ENCODE measurements around the gene ARSB.
"Not testable (repeated sequence)": the region's sequence is repeated elsewhere in the genome, so short reads cannot be mapped to it uniquely, and the experiment has no call there.

Gene ARSB

DNA sequence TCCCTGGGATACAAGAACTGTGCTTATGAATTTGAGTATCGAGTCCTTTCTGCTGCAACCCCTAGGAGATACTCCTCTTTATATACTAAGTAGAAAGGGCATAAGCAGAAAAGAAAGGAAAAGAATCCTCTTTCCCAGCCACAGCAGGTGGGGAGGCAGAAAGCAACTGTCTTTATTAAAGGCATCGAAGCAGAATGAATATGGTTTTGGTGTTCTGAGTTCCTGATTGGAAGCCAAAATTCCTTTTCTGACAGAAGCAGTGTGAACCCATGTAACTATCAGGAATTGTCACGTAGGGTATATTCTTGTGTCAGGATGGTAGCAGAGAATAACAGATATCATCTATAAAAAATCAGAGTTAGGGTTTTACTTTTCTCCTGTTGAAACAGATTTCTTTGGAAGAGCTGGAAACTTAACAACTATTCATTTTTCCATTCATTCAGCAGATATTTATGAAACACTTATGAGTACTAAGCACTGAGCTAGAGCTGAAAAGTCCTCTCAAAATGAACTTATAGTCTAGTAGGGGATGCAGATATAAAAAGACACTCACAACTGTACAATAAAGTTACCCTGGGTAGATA lies 240.1 kb downstream of the ARSB start:
- DNase-seq = no peak

GRCh38 chr5:78741019-78741418 lies 244.1 kb downstream of the ARSB start:
- no peak for DNase-seq

DNA sequence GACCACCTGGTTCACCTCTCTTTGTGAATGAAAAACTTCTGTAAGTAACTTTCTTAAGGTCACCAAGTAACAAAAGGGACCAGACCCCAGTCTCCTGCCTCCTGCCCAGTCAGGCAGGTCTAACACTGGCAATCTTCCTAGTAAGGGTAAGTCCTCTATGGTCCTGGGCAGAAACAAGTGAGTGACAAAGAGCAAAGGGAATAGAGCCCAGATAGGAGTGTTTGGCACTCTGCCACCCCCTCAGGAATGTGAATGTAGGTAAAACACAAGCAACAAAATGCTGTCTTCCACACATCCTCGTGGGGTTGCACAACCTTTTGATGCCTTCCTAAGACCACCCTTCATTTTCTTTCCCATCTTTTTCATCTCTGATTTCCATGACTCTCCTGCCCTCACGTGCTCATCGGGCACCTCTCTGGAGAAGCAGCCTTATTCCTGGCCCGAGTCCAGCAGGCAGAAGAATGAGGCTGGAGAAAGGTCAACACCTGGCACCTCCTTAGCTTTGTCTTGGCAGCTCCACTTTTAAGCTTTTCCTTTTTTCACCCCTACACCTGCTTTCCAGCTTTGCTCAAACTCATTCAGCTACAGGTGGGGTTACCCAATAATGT lies 246.3 kb downstream of the ARSB start:
- peak; percentile 27 for DNase-seq

DNA sequence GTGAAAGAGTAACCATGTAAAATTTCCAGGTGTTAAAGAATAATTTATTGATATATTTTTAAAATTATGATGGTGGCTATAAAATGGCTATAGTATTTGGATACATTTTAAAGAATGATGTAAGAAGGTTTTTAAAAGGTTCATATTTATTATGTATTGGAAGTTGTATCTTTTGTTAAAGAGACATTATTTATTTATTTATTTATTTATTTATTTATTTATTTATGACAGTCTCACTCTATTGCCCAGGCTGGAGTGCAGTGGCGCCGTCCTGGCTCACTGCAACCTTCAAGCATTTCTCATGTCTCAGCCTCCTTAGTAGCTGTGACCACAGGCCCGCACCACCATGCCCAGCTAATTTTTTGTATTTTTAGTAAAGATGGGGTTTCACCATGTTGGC lies 247.0 kb downstream of the ARSB start:
- no peak for DNase-seq

GRCh38 chr5:78735834-78736463 lies 249.2 kb downstream of the ARSB start:
- no peak for DNase-seq

- DNase-seq = no peak
Observed at GRCh38 chr5:78734950-78735349, 250.2 kb downstream of the ARSB start.

GRCh38 chr5:78734094-78734845 lies 250.8 kb downstream of the ARSB start:
- no peak for DNase-seq

DNA sequence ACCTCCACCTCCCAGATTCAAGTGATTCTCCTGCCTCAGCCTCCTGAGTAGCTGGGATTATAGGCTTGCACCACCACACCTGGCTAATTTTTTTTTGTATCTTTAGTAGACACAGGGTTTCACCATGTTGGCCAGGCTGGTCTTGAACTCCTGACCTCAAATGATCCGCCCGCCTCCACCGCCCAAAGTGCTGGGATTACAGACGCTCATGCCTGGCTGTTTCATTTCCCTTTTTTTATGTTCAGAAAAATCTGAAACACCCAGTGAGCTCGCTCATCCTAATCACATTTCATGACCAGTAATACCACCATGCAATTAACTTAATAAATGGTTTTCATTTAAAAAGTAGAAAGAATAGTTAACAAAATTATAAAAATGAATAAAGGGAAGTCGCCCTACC lies 252.4 kb downstream of the ARSB start:
- not testable (repeated sequence) for DNase-seq

DNA sequence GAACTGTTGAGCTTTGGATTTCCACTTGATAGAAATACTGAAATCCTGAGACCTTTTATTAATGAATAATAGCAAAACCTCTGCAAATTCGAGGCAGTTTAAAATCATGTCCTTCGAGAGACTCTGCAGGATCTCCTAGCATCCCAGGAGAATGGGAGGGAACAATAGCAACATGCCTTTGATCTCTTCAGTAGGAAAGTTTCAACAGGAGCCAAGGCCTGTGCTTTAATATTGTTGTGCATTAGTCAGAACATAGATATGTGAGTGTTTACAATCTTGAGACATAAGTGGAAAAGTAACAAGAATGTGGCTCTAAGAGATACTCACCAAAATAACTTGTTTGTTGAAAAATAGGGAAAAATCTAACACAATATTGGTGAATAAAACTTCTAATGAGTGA lies 253.2 kb downstream of the ARSB start:
- DNase-seq = no peak

DNA sequence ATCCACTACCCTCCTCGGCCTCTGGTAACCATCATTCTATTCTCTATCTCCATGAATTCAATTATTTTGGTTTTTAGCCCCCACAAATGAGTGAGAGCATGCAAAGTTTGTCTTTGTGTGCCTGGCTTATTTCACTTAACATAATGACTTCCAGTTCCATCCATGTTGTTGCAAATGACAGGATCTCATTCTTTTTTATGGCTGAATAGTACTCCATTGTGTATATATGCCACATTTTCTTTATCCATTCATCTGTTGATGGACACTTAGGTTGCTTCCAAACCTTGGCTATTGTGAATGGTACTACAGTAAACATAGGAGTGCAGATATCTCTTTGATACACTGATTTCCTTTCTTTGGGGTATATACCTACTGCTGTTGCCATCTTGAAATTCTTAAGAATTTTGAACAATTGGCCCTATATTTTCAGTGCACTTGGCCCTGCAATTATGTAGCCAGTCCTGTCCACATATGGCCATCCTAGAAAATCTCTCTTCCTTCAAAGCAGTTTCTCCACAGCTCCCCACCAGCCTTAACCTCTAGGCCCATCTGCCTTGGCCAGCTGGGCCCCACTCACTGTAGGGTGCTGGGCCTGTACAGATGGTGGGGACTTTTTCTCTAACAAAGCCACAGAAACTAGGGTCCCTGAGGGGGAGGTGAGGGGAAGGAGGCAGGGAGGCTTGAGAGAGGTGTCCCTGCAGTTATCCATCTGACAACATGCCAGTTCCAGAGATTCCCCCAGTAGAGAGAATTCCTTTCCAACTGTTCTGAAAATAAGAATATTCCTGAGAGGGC lies 254.6 kb downstream of the ARSB start:
- DNase-seq = no peak

DNA sequence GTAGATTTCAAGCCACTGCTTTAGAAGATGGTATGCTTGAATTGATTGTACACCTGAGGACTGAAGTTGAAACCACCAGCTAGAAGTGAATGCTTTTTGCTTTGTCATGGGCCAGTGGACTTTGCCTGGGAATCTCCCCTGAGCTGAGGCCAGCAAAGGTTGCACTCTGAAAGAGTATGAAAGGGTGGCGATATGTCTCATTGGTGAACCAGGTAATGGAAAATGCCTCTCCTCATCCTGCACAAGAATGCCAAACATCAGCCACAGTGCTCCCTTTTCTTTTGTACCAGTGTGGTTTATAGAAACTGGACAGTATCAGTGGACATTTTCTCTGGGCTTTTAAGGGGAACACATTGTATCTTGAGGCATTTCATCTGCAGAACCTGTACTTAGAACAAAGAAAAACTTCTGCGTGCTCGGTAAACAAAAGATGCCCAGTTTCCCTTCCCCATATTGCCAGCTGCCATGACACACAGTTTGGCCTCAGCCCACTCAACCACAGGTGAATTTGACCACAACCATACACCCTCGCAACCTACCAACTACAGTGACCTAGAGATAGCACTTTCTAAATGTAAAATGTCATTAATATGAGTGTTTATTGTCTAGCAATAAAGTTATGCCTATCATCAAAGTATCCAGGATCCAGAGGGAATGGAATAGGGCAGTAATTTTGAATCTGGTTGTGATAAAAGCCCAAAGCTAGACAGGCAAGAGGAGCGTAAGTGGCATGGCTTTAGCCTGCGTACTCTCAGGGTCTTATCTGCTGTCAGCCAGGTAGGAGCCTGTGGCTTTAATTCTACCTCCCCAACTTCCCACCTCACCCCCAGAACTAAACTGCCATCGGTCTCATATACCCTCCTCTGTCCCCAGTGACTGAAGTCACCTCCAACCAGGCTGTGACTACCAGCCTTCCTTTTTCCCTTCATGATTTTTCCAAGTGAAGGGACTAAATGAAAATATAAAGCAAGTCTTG lies 257.0 kb downstream of the ARSB start:
- DNase-seq = no peak
